OCI-LY7 (cell line): ENCODE data around the gene BIK. TPM values are rescaled to one million over a fixed set of nuclear protein-coding genes. Genes with fewer than 3 reads are reported as not detected.

Experiments
- BruUV-seq: library from RNA; stranded (reverse); fragments of 400-500 nt; replicated peaks from 2 replicates; lab custom pipeline; 2021; lab: Mats Ljungman, UMichigan
- CTCF ChIA-PET: fragments of 300-600 bp; sonication (Branson Sonifier 250); formaldehyde crosslinking; loops from one replicate; lab custom pipeline; 2022; ENCODE audit warnings: antibody characterized with exemption; ENCODE audit not compliant: unreplicated experiment; lab: Charles Lee
- POLR2A ChIA-PET: fragments of 300-600 bp; sonication (Branson Sonifier 250); formaldehyde crosslinking; loops from one replicate; lab custom pipeline; 2022; ENCODE audit warnings: antibody characterized with exemption; lab: Charles Lee
- DNase-seq: peaks from one replicate; pipeline ENCODE4 v3.0.0-alpha.2; 2015; ENCODE audit warnings: low spot score
- H2AFZ ChIP-seq: fragments of 200-600 bp; sonication (generic), shearing (Covaris generic); 2 replicates; pipeline ENCODE4 v1.6.1; 2014; ENCODE audit warnings: mild to moderate bottlenecking, antibody characterized with exemption, low read length, moderate library complexity
- H3K27ac ChIP-seq: fragments of 200-600 bp; sonication (generic); 2 replicates; pipeline ENCODE4 v1.5.1; 2014; ENCODE audit warnings: mixed run types, low read depth, mild to moderate bottlenecking, moderate library complexity, low read length, inconsistent platforms; ENCODE audit not compliant: poor library complexity, severe bottlenecking
- H3K36me3 ChIP-seq: fragments of 200-600 bp; sonication (generic); 2 replicates; pipeline ENCODE4 v1.6.1; 2014; ENCODE audit warnings: mild to moderate bottlenecking, antibody characterized with exemption, low read length, moderate library complexity, mixed read lengths; ENCODE audit not compliant: insufficient read depth
- H3K4me1 ChIP-seq: fragments of 200-600 bp; sonication (generic); 2 replicates; pipeline ENCODE4 v1.5.1; 2014; ENCODE audit warnings: mild to moderate bottlenecking, low read length; ENCODE audit not compliant: insufficient read depth, poor library complexity, severe bottlenecking
- H3K4me2 ChIP-seq: fragments of 200-600 bp; sonication (generic); 2 replicates; pipeline ENCODE4 v1.6.1; 2014; ENCODE audit warnings: mild to moderate bottlenecking, low read length
- H3K4me3 ChIP-seq: fragments of 200-600 bp; sonication (generic); 2 replicates; pipeline ENCODE4 v1.5.1; 2014; ENCODE audit warnings: mild to moderate bottlenecking, low read depth, low read length; ENCODE audit not compliant: poor library complexity, severe bottlenecking
- H3K79me2 ChIP-seq: fragments of 200-600 bp; sonication (generic); 2 replicates; pipeline ENCODE4 v1.6.1; 2016; ENCODE audit warnings: low read depth, mild to moderate bottlenecking, low read length, moderate library complexity, mixed read lengths; ENCODE audit not compliant: insufficient read depth
- H3K9me2 ChIP-seq: fragments of 200-600 bp; sonication (generic); 2 replicates; pipeline ENCODE4 v1.6.1; 2016; ENCODE audit warnings: mild to moderate bottlenecking, low read length, mixed read lengths; ENCODE audit not compliant: insufficient read depth
- H3K9me3 ChIP-seq: fragments of 200-600 bp; sonication (generic); 2 replicates; pipeline ENCODE4 v1.6.1; 2014; ENCODE audit warnings: mild to moderate bottlenecking, mixed run types, low read length, mixed read lengths
- H4K20me1 ChIP-seq: fragments of 200-600 bp; sonication (generic); 2 replicates; pipeline ENCODE4 v1.6.1; 2014; ENCODE audit warnings: mild to moderate bottlenecking, antibody characterized with exemption, low read length, moderate library complexity, mixed read lengths; ENCODE audit not compliant: insufficient read depth
- CTCF ChIP-seq: fragments of 200-600 bp; sonication (generic); conservative IDR thresholded peaks from 2 replicates; pipeline ENCODE4 v1.5.1; 2014; ENCODE audit warnings: mild to moderate bottlenecking, antibody characterized with exemption, low read length, moderate library complexity, mixed read lengths
- EZH2phosphoT487 ChIP-seq: fragments of 200-600 bp; sonication (generic); IDR thresholded peaks from 2 replicates; pipeline ENCODE4 v1.6.1; 2018; ENCODE audit warnings: low read depth, borderline replicate concordance, mild to moderate bottlenecking, mixed run types, antibody characterized with exemption, low read length, moderate library complexity, mixed read lengths
- intact Hi-C: fragments of 100-400 bp; cut with micrococcal nuclease; formaldehyde crosslinking; loops from one replicate; pipeline ENCODE4 v1.10.0; 2022; ENCODE audit not compliant: unreplicated experiment
- total RNA-seq, 2 experiments: library from RNA; depleted of rRNA in 1 of 2; stranded (reverse); fragments of >200 nt in 1 of 2; shearing (Covaris generic) in 1 of 2; gene quantifications; 2 replicates each; pipeline ENCODE4 v1.2.3, GENCODE V29; 2014 to 2022

The BIK gene
- total RNA-seq, 2 experiments from 2014 or later = 88.4 to 143 TPM

GRCh38 chr22:43079742-43080141, 30.8 kb upstream of the BIK start:
- no peaks in the 10 kb centered on the region for H4K20me1 ChIP-seq
- POLR2A ChIA-PET = no interaction called here

DNA sequence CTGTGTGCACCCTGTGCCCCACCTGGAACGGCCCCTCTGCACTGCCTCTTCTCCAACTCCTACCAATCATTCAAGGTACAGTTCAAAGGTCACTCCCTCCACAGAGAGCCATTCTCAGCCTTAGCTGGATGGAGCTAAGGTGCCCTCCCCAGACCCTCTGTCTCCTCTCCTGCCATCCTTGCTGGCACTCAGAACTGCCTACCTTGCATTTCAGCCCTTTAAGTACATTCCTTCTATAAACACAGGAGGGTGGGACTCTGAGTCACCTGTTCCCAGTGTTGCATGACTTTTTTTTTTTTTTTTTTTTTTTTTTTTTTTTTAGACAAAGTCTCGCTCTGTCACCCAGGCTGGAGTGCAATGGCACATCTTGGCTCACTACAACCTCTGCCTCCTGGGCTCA, 29.9 kb upstream of the BIK start:
- Histone ChIP-seq H3K36me3 (peaks cover 2% of the 10 kb centered on the region; the same call in 1 of the 2 replicates), H2AFZ (no peak overlapping the region), H3K9me2 (no peaks in the 10 kb centered on the region), H3K27ac (no peak overlapping the region), H4K20me1 (no peaks in the 10 kb centered on the region), H3K4me3 (no peak overlapping the region), H3K4me1 (no peaks in the 10 kb centered on the region), H3K4me2 (no peak overlapping the region), H3K9me3 (no peaks in the 10 kb centered on the region), H3K79me2 (no peaks in the 10 kb centered on the region)
- DNase-seq = no peak
- BruUV-seq = no TSS peak
- ChIA-PET CTCF (no interaction called here), POLR2A (no interaction called here)
- TF ChIP-seq EZH2phosphoT487 (no peak), CTCF (no peak)
- intact Hi-C loops = no loop called here

More at GRCh38 chr22:43079742-43080141, 30.8 kb upstream of the BIK start:
- TF ChIP-seq CTCF = no peak
- no peak for TF ChIP-seq EZH2phosphoT487
- no peaks in the 10 kb centered on the region for H3K9me2 ChIP-seq
- H3K4me3 ChIP-seq = no peak overlapping the region
- H3K4me2 ChIP-seq = no peak overlapping the region
- no TSS peak for BruUV-seq
- intact Hi-C loops = no loop called here
- no peaks in the 10 kb centered on the region for H3K79me2 ChIP-seq
- DNase-seq = no peak
- H3K36me3 ChIP-seq = no peaks in the 10 kb centered on the region
- no peak overlapping the region for H3K27ac ChIP-seq
- no peaks in the 10 kb centered on the region for H3K4me1 ChIP-seq
- no peak overlapping the region for H2AFZ ChIP-seq
- CTCF ChIA-PET = no interaction called here
- H3K9me3 ChIP-seq = no peaks in the 10 kb centered on the region

GRCh38 chr22:43081968-43082367, 28.6 kb upstream of the BIK start:
- Histone ChIP-seq H3K4me3 (no peak overlapping the region), H3K9me3 (no peaks in the 10 kb centered on the region), H3K4me1 (no peaks in the 10 kb centered on the region), H3K36me3 (peaks cover 4% of the 10 kb centered on the region; the same call in 1 of the 2 replicates), H3K27ac (no peak overlapping the region), H3K79me2 (no peaks in the 10 kb centered on the region), H3K9me2 (no peaks in the 10 kb centered on the region), H4K20me1 (no peaks in the 10 kb centered on the region), H2AFZ (no peak overlapping the region), H3K4me2 (no peak overlapping the region)
- CTCF ChIA-PET = no interaction called here
- BruUV-seq = no TSS peak
- no peak for TF ChIP-seq EZH2phosphoT487
- TF ChIP-seq CTCF = no peak
- intact Hi-C loops = no loop called here
- DNase-seq = no peak
- POLR2A ChIA-PET = no interaction called here
